Cardiac muscle cell (in vitro differentiated cells and primary cell): ENCODE measurements around the gene FARS2. TPM values are rescaled to one million over a fixed set of nuclear protein-coding genes. Genes with fewer than 3 reads are reported as not detected.

ENCODE experiments used
- DNase-seq, 2 donors: peaks; one replicate each; pipeline versions ENCODE4 v3.0.0 to v3.0.0-alpha.2; 2010 to 2017; ENCODE audit warnings: low read depth in 1 of 2, low spot score in 1 of 2
- H3K27ac ChIP-seq: fragments of 200-600 bp; sonication (generic); 2 replicates; pipeline ENCODE4 v1.5.1; 2016
- H3K27me3 ChIP-seq: fragments of 200-600 bp; sonication (generic); 2 replicates; pipeline ENCODE4 v1.6.0; 2016; ENCODE audit warnings: control low read depth
- H3K36me3 ChIP-seq: fragments of 200-600 bp; sonication (generic); 2 replicates; pipeline ENCODE4 v1.5.1; 2016; ENCODE audit warnings: control low read depth
- H3K4me1 ChIP-seq: fragments of 200-600 bp; sonication (generic); 2 replicates; pipeline ENCODE4 v1.8.1; 2017; ENCODE audit warnings: low read depth, mild to moderate bottlenecking, mixed run types
- H3K4me3 ChIP-seq: fragments of 200-600 bp; sonication (generic); 2 replicates; pipeline ENCODE4 v1.5.1; 2016; ENCODE audit warnings: mild to moderate bottlenecking
- H3K9me3 ChIP-seq: fragments of 200-600 bp; sonication (generic); 2 replicates; pipeline ENCODE4 v1.5.1; 2017; ENCODE audit warnings: low read depth, mild to moderate bottlenecking, control low read depth
- CTCF ChIP-seq: IDR thresholded peaks from 2 replicates; pipeline ENCODE4 v1.5.1; 2012; ENCODE audit warnings: low read depth, mild to moderate bottlenecking, low read length
- polyA plus RNA-seq: library from polyadenylated mRNA; unstranded; fragments of >200 nt; fragmentation: Nextera tagmentation; extraction: Ambion mirVana; gene quantifications from 2 replicates; pipeline ENCODE4 v1.2.1, GENCODE V29; 2016
- total RNA-seq: library from RNA; depleted of rRNA; stranded (reverse); fragments of >200 nt; gene quantifications from 2 replicates; pipeline ENCODE4 v1.2.3, GENCODE V29; 2016

FARS2 gene
- total and polyA plus RNA-seq, 2 experiments from 2014 or later: 12.4 to 22.5 TPM

GRCh38 chr6:5481033-5481432, 219.7 kb downstream of the FARS2 start:
- H3K27me3 ChIP-seq: no peaks in the 10 kb centered on the region
- no peaks in the 10 kb centered on the region for H3K9me3 ChIP-seq
- no peak for TF ChIP-seq CTCF
- H3K36me3 ChIP-seq: no peaks in the 10 kb centered on the region
- no peak overlapping the region for H3K4me3 ChIP-seq
- H3K4me1 ChIP-seq: no peaks in the 10 kb centered on the region
- no peak overlapping the region for H3K27ac ChIP-seq
- DNase-seq: no peak

GRCh38 chr6:5481750-5482149, 220.4 kb downstream of the FARS2 start:
- no peak for DNase-seq
- Histone ChIP-seq H3K36me3 (no peaks in the 10 kb centered on the region), H3K27ac (no peak overlapping the region), H3K9me3 (no peaks in the 10 kb centered on the region), H3K27me3 (no peaks in the 10 kb centered on the region), H3K4me1 (no peaks in the 10 kb centered on the region), H3K4me3 (no peak overlapping the region)
- TF ChIP-seq CTCF: no peak

- Histone ChIP-seq H3K27ac (no peak overlapping the region), H3K4me1 (no peaks in the 10 kb centered on the region), H3K36me3 (no peaks in the 10 kb centered on the region), H3K27me3 (no peaks in the 10 kb centered on the region), H3K4me3 (no peak overlapping the region), H3K9me3 (no peaks in the 10 kb centered on the region)
- no peak for TF ChIP-seq CTCF
- no peak for DNase-seq
These were observed 221.3 kb downstream of the FARS2 start for GRCh38 chr6:5482619-5483018.

GRCh38 chr6:5484692-5485091, 223.4 kb downstream of the FARS2 start:
- no peak for DNase-seq
- TF ChIP-seq CTCF: no peak
- Histone ChIP-seq H3K36me3 (no peaks in the 10 kb centered on the region), H3K9me3 (no peaks in the 10 kb centered on the region), H3K27me3 (no peaks in the 10 kb centered on the region), H3K27ac (no peak overlapping the region), H3K4me3 (no peak overlapping the region), H3K4me1 (no peaks in the 10 kb centered on the region)

DNA sequence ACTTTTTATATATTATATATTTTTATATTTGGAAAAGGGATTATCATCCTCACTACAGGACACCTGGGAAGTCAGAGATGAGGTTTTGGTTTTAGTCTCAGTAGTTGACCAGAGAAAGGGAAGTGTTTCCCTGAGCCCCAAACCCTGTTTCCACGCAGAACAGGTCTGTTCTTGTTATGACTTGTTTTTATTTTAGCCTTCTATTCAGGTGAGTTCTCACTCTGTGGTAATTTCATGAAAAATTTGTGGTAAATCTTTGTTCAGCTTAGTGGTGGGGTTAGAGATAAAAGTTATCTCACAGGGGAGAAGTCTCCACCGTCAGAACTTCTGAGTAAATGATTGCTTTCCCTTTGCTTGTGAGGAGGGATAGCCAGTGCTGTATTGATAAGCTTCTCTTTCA, 224.9 kb downstream of the FARS2 start:
- Histone ChIP-seq H3K9me3 (no peaks in the 10 kb centered on the region), H3K36me3 (no peaks in the 10 kb centered on the region), H3K4me1 (no peaks in the 10 kb centered on the region), H3K27ac (no peak overlapping the region), H3K4me3 (no peak overlapping the region), H3K27me3 (no peaks in the 10 kb centered on the region)
- TF ChIP-seq CTCF: no peak
- DNase-seq: no peak

DNA sequence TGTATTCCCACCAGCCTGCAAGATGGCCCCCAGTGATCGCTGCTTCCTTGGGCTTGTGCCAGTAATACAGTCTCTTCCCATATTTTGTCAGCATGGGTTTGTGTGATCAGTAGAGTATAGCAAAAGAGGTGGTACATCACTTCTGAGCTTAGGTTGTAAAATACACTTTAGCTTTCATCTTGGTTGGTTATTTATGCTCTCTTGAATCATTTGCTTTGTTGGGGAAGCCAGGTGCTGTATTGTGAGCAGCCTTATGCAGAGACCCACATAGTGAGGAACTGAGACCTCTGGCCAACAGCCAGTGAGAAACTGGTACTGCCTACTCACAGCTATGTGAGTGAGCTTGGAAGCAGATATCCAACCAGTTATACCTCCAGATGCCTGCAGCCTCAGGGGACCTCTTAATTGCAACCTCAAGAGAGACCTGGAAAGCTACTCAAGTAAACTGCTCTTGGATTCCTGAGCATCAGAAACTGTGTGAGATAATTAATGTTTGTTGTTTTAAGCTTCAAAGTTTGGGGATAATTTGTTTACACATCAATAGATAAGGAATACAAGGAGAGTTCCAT, 229.3 kb downstream of the FARS2 start:
- no peak for DNase-seq
- no peak overlapping the region for H3K4me3 ChIP-seq
- H3K36me3 ChIP-seq: no peaks in the 10 kb centered on the region
- no peaks in the 10 kb centered on the region for H3K27me3 ChIP-seq
- TF ChIP-seq CTCF: no peak
- H3K9me3 ChIP-seq: no peaks in the 10 kb centered on the region
- no peak overlapping the region for H3K27ac ChIP-seq
- no peaks in the 10 kb centered on the region for H3K4me1 ChIP-seq
